Panc1 (cell line): ENCODE measurements around the gene BRD4.

Experiments
- POLR2AphosphoS5 ChIP-seq: IDR thresholded peaks from 2 replicates; pipeline ENCODE4 v1.6.1; 2012; ENCODE audit warnings: mild to moderate bottlenecking, low read depth, low read length, moderate library complexity
- TF ChIP-seq, protein P1 (sequence below): fragments of 450-650 bp; IDR thresholded peaks from 2 replicates; pipeline ENCODE4 v1.5.1; 2017; ENCODE audit warnings: mild to moderate bottlenecking
- TF ChIP-seq, protein P2 (sequence below), 2 experiments: IDR thresholded peaks; 2 replicates each; pipeline ENCODE4 v1.6.1; 2011 to 2012; ENCODE audit warnings: low read depth in 2 of 2, control low read depth in 1 of 2, low read length in 1 of 2, mild to moderate bottlenecking in 1 of 2, moderate library complexity in 1 of 2; ENCODE audit not compliant: insufficient read depth in 1 of 2

- TF ChIP-seq, protein P1, sequence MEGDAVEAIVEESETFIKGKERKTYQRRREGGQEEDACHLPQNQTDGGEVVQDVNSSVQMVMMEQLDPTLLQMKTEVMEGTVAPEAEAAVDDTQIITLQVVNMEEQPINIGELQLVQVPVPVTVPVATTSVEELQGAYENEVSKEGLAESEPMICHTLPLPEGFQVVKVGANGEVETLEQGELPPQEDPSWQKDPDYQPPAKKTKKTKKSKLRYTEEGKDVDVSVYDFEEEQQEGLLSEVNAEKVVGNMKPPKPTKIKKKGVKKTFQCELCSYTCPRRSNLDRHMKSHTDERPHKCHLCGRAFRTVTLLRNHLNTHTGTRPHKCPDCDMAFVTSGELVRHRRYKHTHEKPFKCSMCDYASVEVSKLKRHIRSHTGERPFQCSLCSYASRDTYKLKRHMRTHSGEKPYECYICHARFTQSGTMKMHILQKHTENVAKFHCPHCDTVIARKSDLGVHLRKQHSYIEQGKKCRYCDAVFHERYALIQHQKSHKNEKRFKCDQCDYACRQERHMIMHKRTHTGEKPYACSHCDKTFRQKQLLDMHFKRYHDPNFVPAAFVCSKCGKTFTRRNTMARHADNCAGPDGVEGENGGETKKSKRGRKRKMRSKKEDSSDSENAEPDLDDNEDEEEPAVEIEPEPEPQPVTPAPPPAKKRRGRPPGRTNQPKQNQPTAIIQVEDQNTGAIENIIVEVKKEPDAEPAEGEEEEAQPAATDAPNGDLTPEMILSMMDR, result no peak
- TF ChIP-seq POLR2AphosphoS5, result no peak
- TF ChIP-seq, protein P2, sequence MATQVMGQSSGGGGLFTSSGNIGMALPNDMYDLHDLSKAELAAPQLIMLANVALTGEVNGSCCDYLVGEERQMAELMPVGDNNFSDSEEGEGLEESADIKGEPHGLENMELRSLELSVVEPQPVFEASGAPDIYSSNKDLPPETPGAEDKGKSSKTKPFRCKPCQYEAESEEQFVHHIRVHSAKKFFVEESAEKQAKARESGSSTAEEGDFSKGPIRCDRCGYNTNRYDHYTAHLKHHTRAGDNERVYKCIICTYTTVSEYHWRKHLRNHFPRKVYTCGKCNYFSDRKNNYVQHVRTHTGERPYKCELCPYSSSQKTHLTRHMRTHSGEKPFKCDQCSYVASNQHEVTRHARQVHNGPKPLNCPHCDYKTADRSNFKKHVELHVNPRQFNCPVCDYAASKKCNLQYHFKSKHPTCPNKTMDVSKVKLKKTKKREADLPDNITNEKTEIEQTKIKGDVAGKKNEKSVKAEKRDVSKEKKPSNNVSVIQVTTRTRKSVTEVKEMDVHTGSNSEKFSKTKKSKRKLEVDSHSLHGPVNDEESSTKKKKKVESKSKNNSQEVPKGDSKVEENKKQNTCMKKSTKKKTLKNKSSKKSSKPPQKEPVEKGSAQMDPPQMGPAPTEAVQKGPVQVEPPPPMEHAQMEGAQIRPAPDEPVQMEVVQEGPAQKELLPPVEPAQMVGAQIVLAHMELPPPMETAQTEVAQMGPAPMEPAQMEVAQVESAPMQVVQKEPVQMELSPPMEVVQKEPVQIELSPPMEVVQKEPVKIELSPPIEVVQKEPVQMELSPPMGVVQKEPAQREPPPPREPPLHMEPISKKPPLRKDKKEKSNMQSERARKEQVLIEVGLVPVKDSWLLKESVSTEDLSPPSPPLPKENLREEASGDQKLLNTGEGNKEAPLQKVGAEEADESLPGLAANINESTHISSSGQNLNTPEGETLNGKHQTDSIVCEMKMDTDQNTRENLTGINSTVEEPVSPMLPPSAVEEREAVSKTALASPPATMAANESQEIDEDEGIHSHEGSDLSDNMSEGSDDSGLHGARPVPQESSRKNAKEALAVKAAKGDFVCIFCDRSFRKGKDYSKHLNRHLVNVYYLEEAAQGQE (IDR thresholded peaks at IDR 0.05; ENCODE audit: insufficient read depth in 1 of 2, low read depth in 2 of 2, low read length in 1 of 2), result no peak
Observed at GRCh38 chr19:15236886-15237285, 95.5 kb downstream of the BRD4 start.
